ENCODE data around the gene YWHAB. TPM values are rescaled to one million over a fixed set of nuclear protein-coding genes. Genes with fewer than 3 reads are reported as not detected.
A peak's percentile ranks its signal among the peaks of the same experiment; 100 is the strongest.

The YWHAB gene
- total and polyA plus RNA-seq, 10 of the 15 experiments (the other 5 are each of a cell fraction or from before 2014, with no cell fraction given), result 63.5 to 323 (median 144) TPM

- TF ChIP-seq CEBPZ (IDR thresholded peaks at IDR 0.05; ENCODE audit: low read depth, low read length) (no peak), ETV6 (conservative IDR thresholded peaks at IDR 0.05 in 1 of 2, IDR thresholded peaks at IDR 0.05 in 1 of 2; ENCODE audit: borderline replicate concordance in 1 of 2, low read depth in 1 of 2) (no peak)
These were observed 51.0 kb downstream of the YWHAB start (continued) for GRCh38 chr20:44936510-44936909.

- Histone ChIP-seq H3K9me3 (replicated peaks; ENCODE audit: control insufficient read depth, insufficient read depth, low read length) (no peaks in the 10 kb centered on the region), H2AFZ (ENCODE audit: control insufficient read depth, low read depth, low read length) (no peak overlapping the region), H4K20me1 (ENCODE audit: control insufficient read depth, insufficient read depth) (no peaks in the 10 kb centered on the region), H3K36me3 (ENCODE audit: control insufficient read depth in 2 of 2, insufficient read depth in 2 of 2, low read length in 1 of 2) (peaks cover 15 to 18% of the 10 kb centered on the region in 2 experiments), H3K4me1 (ENCODE audit: control insufficient read depth, insufficient read depth, low read length) (no peaks in the 10 kb centered on the region), H3K4me2 (ENCODE audit: control insufficient read depth, insufficient read depth) (no peak overlapping the region), H3K9ac (ENCODE audit: control insufficient read depth, insufficient read depth, low read length) (no peak overlapping the region), H3K27ac (ENCODE audit: control insufficient read depth, insufficient read depth) (no peak overlapping the region), H3K27me3 (replicated peaks in 1 of 2; ENCODE audit: control insufficient read depth in 2 of 2, insufficient read depth in 2 of 2, low read length in 1 of 2) (no peaks in the 10 kb centered on the region), H3K4me3 (no peak overlapping the region), H3K79me2 (ENCODE audit: control insufficient read depth, insufficient read depth, low read length) (no peaks in the 10 kb centered on the region)
- ChIA-PET POLR2A (interaction anchor here (1.4 kb wide), 1 partner anchor 15 kb away, joined by 6 read pairs; no protein-coding TSS in a partner anchor), SMC1A (ENCODE audit: uncharacterized antibody, unreplicated experiment) (interaction anchor here (1.2 to 3.1 kb wide), 2 partner anchors 8 to 10 kb away, joined by 3 to 7 read pairs; no protein-coding TSS in a partner anchor), RAD21 (ENCODE audit: unreplicated experiment) (no interaction called here), CTCF (interaction anchor here (0.8 kb wide), 1 partner anchor 12 kb away, joined by 3 read pairs; no protein-coding TSS in a partner anchor)
- no peak for ATAC-seq
- BruUV-seq (replicated peaks), result TSS peak; percentile 29
- in situ Hi-C loops (cut with MboI) (no loop called here), intact Hi-C loops (cut with micrococcal nuclease; ENCODE audit: unreplicated experiment) (no loop called here)
- no peak for DNase-seq (ENCODE audit: low read depth, low spot score)
- no peak for FAIRE-seq
- TF ChIP-seq PBX3 (IDR thresholded peaks at IDR 0.05; ENCODE audit: insufficient replicate concordance, low read depth, low read length) (no peak), NR2C2 (IDR thresholded peaks at IDR 0.05; ENCODE audit: borderline replicate concordance, control insufficient read depth, insufficient read length, low read depth) (no peak), GATAD2B (conservative IDR thresholded peaks at IDR 0.05; ENCODE audit: low read depth) (no peak), STAT1 (conservative IDR thresholded peaks at IDR 0.05) (no peak), NBN (IDR thresholded peaks at IDR 0.05) (no peak), ZNF24 (IDR thresholded peaks at IDR 0.05) (no peak), BMI1 (IDR thresholded peaks at IDR 0.05; ENCODE audit: borderline replicate concordance) (no peak), HDGF (IDR thresholded peaks at IDR 0.05) (no peak), MYC (IDR thresholded peaks at IDR 0.05; ENCODE audit: insufficient read depth, insufficient read length, insufficient replicate concordance, low read length, severe bottlenecking) (no peak), JUND (IDR thresholded peaks at IDR 0.05; ENCODE audit: low read depth, low read length) (no peak), STAT3 (IDR thresholded peaks at IDR 0.05; ENCODE audit: low read depth, low read length) (no peak), BACH1 (IDR thresholded peaks at IDR 0.05; ENCODE audit: borderline replicate concordance) (no peak)
- 94% methylated on average over 9 of the region's 9 CpGs for WGBS (ENCODE audit: insufficient coverage, insufficient replicate concordance, low lambda C conversion rate, missing lambda C conversion rate)
These were observed 53.1 kb downstream of the YWHAB start for GRCh38 chr20:44938637-44939036.
